ENCODE results near the gene GNAZ.

Gene GNAZ

DNA sequence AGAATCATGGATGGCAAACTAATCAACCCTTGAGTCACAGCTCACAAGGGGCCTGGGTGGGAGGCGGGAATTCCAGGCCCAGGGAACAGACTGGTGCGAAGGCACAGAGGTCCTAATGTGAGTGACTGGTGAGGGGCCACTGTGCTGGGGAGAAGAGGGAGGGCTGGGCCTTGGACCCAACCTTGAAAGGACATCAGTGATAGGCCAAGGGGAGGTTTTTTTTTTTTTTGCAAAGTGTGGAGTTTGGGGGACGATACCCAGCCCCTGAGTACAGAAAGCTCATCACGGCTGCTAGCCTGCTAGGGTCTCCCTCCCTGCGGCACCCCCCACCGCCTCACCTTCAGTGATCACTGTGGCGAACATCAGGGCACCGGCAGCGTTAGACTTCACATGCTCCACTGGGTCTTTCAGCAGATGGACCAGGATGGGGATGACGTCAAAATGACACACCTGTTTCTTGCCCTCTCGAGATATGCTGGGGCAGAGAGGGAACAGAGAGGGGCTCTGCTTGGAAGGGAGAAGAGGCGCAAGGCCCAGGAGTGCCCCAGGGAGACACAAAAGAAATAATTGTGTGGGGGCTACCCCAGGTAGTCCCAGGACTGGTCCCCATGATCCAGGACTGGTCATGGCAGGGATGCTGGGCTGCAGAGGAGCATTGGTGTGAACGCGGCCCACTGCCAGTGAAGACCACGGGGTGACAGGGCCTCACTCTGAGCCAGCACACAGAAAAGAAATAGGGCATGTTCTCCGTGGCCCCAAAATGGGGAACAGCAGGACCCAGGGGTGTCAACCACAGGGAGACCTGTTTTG, 8.6 kb upstream of the GNAZ start:
- no peak for DNase-seq
- in situ Hi-C loops (cut with HindIII; ENCODE audit: low pct_ligation_motif_present, low pct_unique_long_range_greater_than_20kb, low sequenced_read_pairs): no loop called here

DNA sequence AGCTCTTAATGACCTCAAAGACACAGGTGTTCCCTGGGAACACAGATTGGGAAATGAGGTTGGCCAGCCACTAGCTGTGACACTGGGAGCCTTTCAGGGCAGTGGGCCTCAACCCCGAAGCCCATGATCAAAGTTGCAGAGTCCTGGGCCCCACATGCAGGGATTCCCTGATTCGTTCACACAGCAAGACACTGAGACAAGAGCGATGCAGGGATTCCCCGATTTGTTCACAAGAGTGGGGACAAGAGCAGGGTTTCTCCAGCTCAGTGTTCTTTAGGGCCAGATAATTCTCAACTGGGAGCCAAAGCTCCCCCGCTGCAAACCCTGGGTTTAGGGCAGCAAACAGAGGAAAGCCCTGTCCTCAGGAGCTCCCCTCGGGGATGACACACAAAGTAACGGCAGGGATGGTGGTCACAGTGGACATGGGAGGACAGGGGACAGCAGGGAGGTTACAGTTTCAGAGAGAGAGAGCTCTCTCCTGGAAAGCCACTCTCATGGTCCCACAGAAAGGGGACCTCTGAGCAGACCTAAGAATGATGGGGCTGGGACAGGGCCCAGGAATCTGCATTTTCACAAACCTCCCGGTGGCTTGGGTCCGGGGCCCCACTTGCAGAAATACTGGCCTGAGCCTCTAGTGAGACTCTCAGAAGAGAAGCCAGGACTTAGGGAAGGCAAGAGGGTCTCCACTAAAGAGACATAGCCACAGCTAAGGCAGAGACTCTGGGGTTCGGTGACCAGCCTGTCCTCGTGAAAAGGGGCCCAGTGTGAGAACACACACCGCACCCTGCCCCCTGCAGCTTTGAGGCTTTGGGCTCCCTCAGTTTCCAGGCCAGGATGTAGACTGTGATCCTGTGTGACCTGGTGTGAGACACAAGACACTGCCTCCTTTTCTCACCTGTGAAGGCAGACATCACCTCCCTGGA, 7.4 kb upstream of the GNAZ start:
- DNase-seq: no peak
- in situ Hi-C loops (cut with HindIII; ENCODE audit: low pct_ligation_motif_present, low pct_unique_long_range_greater_than_20kb, low sequenced_read_pairs): no loop called here

DNA sequence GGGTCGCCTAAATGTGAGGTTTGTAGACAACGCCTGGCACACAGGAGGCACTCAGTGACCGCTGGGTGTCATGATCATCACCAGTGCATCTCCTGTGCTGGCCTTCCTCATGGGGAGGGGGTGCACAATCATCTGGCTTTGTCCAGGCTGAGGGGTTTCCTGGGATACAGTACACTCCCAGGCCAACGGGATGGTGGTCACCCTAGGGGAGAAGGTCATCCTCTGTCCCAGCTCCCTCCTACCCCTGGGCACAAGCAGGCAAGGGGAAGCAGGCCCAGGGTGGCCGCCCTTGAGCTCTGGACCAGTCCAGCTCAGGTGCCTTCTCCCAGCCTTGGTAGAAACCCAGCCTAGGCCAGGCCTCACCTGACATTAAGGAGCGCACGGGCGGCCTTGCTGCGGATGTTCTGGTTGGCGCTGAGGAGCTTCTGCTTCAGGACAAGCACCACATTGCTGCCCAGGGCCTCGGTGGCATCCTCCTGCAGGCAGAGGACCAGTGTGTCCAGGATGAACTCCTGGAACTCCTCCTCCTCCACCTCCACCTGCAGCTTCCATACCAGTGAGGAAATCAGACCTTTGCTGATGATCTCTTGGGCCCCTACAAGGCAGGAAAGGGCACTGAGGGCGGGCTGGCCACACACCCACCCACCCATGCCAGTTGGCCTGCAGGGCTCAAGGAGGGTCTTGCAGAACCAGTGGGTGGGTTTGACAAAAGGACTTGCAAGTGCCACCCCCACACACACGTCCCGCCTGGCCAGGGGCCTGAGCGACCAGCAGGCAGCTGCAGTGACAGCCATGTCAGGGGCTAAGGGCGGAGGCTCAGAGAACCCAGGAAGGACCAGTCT, 6.6 kb upstream of the GNAZ start:
- DNase-seq: no peak
- in situ Hi-C loops (cut with HindIII; ENCODE audit: low pct_ligation_motif_present, low pct_unique_long_range_greater_than_20kb, low sequenced_read_pairs): no loop called here

DNA sequence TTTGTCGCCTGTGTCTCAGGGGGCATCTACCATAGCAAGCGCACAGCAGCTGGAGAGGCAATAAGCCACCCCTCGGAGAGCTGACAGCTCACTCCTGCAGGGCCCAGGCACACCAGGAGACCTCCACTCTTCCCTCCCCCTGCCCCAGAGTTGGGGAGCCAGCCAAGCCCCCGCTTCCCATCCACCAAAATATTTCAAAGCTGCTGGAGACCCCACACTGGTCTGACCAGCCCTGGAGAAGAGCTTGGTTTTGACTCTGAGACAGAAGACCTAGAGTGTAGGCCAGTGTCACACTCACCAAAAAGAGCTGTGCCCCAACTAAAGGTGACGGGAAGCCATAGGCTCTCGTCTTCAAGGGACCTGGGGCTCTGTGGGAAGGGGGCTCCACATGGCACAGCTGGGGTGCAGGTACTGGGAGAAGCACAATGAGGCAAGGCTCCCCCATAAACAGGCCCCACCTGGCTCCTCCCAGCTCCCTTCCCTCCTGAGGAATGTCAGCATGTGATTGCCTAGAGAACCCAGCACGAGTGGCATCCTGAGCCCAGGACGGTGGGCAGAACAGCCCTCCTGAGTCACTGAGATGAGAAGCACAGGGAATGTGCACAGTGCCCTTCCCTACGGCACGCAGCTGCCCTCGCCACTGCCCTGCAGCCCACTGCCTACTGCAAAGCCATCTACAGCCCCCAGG, 5.8 kb upstream of the GNAZ start:
- in situ Hi-C loops (cut with HindIII; ENCODE audit: low pct_ligation_motif_present, low pct_unique_long_range_greater_than_20kb, low sequenced_read_pairs): no loop called here
- DNase-seq: no peak

DNA sequence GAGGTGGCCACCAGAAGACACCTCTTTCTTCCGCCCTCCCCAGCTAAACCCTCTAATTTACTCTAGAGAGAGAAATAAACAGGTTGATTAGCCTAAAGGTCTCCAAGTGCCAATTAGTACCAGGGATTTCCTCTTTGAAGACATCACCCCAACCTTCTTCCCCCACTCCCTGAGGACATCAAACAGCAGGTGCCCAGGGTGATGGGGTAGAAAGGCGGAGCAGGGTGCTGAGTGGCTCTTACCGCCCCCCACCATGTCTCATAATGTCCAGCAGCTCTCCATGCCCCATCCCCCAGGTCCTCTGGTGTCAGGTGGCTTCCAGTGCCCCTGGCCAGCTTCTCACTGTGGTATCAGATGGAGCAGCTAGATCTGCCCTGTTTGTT, 5.3 kb upstream of the GNAZ start:
- in situ Hi-C loops (cut with HindIII; ENCODE audit: low pct_ligation_motif_present, low pct_unique_long_range_greater_than_20kb, low sequenced_read_pairs): no loop called here

DNA sequence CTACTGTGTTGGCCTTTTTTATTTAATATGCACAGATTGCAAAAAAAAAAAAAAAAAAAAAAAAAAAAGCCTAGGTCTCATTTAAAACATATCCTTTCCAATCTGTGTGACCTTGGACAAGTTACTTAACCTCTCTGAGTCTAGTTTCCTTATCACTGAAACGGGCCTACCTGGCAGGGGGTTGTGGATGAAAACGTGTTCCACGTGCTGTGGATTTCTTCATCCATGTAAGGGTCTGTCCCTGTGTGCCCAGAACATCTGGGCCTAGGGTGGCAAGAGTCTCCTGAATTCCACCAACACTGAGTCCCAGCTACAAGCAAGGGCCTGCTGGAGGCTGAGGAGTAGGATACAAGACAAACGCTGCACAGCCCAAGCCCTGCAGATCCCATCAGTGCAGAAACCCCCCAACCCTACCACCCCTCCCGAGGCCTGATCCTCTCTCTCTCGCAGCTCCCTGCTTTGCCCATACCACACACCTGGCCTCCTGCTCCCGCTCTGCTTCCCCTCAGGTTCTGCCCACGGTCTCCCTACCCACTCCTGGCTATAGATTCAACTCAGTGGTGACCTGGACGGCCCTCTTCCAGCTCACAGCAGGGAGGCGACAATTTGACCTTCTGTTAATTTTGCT, 4.7 kb upstream of the GNAZ start:
- no peak for DNase-seq
- in situ Hi-C loops (cut with HindIII; ENCODE audit: low pct_ligation_motif_present, low pct_unique_long_range_greater_than_20kb, low sequenced_read_pairs): no loop called here

More for the DNA sequence above, 5.3 kb upstream of the GNAZ start:
- DNase-seq: no peak

DNA sequence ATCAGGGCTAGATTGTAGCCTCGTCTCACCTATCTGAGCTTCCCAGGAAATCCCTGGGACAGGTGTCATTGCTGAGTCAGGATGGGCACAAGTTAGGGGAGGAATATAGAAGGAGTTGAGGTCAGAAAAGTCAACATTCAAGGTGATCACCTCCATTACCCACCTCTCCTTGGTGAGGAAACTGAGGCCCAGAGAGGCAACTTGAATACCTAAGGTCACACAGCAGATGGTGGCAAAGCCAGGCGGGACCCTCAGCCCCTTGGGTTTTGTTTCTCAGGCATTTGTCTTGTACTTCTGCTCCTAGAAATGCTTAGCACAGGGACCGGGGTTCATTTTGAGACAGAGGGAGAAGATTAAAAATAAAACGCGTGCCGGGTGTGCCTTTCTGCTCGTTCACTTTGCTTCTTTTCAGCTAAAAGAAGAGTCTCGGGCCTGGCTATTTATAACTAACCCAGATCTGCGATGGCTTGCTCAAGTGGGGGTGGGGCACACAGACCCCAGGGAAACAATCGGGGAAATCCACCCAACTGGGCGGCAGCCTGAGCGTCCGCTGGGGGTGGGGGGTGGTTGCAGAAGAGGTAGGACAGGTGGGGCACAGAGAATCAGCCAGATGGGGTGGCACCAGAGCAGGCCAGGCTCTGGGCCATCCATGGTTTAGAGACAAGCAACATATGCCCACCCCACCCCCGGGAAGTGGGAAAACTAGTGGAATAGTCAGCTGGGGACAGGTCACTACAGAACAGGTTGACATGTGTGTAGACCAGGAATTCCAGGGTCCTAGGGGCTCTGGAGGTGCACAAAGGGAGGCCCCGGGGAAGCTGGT, 3.9 kb upstream of the GNAZ start:
- DNase-seq: no peak
- in situ Hi-C loops (cut with HindIII; ENCODE audit: low pct_ligation_motif_present, low pct_unique_long_range_greater_than_20kb, low sequenced_read_pairs): no loop called here

DNA sequence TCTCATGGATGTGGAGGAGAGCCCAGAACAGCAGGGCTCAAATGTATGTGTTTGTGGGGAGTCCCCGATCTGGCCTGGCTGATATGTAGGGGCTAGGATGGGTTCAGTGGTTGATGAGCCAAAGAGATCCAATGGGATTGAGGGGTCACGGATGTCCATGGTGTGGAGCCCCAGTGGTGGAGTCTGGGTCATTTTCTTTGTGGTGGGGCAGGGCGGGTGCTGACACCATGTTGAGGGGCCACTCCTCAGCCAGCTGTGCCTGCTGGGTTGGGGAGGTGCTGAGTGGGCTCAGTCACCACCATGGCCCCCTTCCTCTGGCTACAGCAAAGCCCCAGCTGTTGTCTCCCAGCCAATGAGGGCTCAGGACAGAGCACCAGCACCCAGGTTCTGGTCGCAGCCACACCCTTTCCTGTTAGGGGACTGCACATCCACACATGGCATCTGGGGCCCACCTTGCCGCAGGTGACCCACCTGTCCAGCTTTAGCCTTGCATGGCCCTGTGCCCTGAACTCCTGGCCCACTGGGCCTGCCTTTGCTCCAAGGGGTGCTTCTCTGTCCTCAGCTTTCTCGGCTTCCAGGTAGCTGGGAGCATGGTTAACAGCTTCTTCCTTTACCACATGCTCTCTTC, 3.2 kb upstream of the GNAZ start:
- in situ Hi-C loops (cut with HindIII; ENCODE audit: low pct_ligation_motif_present, low pct_unique_long_range_greater_than_20kb, low sequenced_read_pairs): no loop called here
- DNase-seq: no peak

DNA sequence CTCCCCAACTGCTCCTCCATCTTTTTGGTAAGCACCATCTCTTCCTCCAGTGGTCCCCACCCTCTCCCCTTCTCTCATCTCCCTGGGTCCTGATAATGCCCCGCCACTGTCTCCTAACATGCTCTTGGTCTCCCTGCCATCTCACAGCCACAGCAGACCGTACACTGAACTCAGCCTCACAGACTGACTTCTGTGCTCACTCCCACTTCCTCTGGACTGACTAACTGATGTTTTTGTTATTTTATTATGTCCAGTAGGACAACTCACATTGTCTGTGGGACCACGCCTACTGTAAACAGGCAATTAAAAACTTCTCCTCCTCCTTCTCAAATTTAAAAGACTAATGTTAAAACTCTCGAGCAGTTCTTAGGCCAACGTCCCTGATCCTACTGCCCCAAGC, 2.6 kb upstream of the GNAZ start:
- in situ Hi-C loops (cut with HindIII; ENCODE audit: low pct_ligation_motif_present, low pct_unique_long_range_greater_than_20kb, low sequenced_read_pairs): no loop called here
- DNase-seq: no peak

DNA sequence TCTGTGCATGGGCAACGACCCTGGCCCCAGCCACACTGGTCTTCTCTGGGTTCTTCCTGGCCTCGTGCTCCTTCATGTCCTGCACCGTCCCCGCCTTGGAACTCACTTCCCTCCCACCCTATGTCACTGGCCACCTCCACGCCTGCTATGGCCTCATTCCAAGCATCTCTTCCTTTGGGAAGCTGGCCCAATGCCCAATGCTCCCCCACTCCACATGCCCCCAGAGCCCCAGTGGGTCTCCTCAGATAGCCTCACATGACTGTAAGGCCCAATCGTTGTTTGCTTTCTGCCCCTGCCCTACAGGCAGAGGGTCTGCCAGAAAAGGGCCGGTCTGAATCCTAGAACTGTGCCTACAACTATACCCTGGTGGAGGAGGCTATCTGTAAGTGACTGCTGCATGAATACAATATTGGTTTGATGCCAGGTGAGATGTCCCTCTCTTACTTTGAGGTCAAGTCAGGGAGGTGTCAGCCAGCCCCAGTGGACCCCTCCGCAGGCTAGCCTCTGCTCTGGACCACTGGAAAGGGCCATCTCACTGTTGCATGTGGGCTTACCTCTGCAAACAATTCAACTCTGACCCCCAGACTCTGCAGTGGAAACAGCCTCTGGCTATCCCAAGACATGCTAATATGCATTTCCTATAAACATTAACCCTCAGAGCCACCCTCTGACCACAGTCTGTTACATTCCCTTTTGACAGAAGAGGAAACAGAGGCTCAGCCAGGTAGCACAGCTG, 2.1 kb upstream of the GNAZ start:
- in situ Hi-C loops (cut with HindIII; ENCODE audit: low pct_ligation_motif_present, low pct_unique_long_range_greater_than_20kb, low sequenced_read_pairs): no loop called here
- DNase-seq: no peak

DNA sequence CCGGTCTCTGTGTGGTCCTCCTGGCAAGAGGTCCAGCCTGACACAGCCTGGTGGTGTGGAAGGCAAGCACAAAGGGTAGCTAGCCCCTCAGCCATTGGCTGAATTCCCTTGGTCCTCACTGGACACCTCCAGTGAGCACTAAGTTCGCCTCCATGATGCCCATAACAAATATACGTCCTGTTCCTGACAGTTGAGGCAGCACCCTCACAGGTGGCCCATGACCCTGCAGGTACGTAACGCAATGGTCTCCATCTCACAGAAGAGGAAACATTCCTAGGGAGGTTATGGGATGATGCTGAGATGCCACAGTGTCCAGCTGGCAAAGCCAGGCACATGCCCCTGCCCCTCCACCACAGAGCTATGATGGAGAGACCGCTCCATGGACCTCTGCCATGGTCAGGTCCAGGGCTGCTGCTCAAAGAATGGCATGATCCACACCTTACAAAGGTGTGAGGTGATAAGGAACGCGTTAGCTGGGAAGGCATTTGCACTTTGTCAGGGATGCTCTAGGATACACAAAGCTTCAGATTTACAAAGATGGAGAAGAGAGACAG, 1.4 kb upstream of the GNAZ start:
- in situ Hi-C loops (cut with HindIII; ENCODE audit: low pct_ligation_motif_present, low pct_unique_long_range_greater_than_20kb, low sequenced_read_pairs): no loop called here
- DNase-seq: no peak

DNA sequence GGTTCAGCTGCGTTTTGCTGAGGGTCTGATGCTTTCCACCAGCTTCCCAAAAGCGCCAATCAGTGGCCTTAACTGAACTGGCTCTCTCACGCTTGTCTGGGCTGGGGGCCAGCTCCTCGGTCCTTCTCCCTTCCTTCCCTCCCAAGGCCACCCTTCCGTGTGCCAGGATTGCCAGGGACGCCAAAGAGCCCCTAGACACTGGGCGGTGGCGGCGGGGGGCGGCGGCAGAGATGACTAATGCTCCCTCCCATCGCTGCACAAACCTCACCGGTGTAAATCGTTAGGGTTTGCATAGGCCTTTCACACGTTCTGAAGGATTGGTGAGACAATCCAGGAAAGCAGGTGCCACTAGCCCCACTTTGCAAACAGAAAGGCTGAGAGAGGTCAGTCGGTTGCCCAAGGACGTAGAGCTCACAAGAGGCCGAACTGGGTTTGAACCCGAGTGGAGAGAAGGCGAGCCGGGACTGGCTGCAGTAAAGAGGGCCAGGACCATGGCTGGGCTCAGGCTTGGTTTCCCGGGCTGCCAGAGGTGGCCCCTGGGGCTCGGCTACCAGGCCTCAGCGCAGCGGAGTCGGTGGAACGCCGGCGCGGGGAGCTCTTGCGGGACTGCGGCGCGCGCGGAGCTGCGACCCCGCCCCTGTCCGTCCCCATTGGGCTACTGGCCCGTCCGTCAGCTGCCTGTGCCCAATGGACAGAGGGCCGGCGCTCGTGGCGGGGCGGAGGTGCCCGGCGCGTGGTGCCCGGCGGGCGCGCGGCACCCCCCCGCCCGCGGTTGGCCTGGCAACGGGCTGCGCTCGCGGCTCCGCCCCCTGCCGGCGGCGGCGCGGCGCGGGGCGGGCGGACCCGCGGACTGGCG, 589 bp upstream of the GNAZ start:
- DNase-seq: peak; percentile 85
- in situ Hi-C loops (cut with HindIII; ENCODE audit: low pct_ligation_motif_present, low pct_unique_long_range_greater_than_20kb, low sequenced_read_pairs): no loop called here

DNA sequence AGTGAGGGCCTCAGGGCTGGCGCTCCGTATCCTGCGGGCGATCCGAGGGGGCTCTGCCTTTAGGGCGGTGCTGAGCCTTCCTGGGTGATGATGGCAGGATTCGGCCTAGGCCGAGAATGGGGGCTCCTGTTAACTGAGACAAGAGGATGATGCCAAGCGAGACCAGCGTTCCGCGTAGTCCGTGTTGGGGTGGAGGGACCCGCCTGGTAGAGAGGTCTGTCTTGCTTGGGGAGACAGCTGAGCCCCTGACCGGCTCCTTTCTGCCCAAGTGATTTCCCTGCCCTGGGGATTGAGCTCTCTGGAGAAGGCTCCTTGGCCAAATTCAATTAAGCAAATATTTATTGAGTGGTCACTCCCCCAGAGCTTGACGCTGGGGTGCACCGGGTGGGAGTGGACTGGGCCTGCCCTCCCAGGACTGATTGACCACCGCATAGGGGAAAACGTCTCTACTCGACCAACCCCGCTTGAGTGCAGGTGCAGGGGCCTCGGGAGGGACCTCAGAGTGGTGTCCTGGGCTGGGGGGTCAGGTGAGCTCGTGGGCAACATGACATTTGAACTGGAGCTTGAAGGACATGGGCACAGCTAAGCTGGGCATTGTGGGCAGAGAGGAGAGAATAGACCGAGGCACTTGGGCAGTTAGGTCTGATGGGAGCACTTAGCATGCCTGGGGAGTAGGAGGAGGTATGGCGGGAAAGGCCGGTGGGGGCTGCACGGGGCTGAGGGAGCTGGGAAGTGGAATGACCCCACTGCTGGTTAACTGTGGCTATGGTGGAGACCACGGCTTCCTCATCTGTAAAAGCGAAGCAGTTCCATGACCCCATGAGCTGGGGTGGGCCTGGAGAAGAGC, 1.1 kb downstream of the GNAZ start:
- in situ Hi-C loops (cut with HindIII; ENCODE audit: low pct_ligation_motif_present, low pct_unique_long_range_greater_than_20kb, low sequenced_read_pairs): no loop called here
- no peak for DNase-seq

Measured in ACHN (cell line).